GM18868 (cell line): ENCODE measurements around the gene KLF16.
"Not testable (repeated sequence)": the region's sequence is repeated elsewhere in the genome, so short reads cannot be mapped to it uniquely, and the experiment has no call there.

Experiments used
- ATAC-seq: cut with Tn5 transposase; IDR thresholded peaks from one replicate; pipeline ENCODE4 v1.9.1; 2021; ENCODE audit warnings: mild to moderate bottlenecking, moderate library complexity; ENCODE audit not compliant: unreplicated experiment

The KLF16 gene

GRCh38 chr19:1884719-1885334, 21.4 kb upstream of the KLF16 start:
- no peak for ATAC-seq

GRCh38 chr19:1884291-1884718, 20.9 kb upstream of the KLF16 start:
- no peak for ATAC-seq

- no peak for ATAC-seq
Observed at GRCh38 chr19:1883784-1884183, 20.4 kb upstream of the KLF16 start.

GRCh38 chr19:1882786-1883692, 19.7 kb upstream of the KLF16 start:
- ATAC-seq, result no peak

- no peak for ATAC-seq
Observed at GRCh38 chr19:1882089-1882785, 18.9 kb upstream of the KLF16 start.

- not testable (repeated sequence) for ATAC-seq
Observed at GRCh38 chr19:1881393-1882088, 18.2 kb upstream of the KLF16 start.

- ATAC-seq, result no peak
Observed at GRCh38 chr19:1880611-1881392, 17.4 kb upstream of the KLF16 start.

GRCh38 chr19:1879982-1880381, 16.6 kb upstream of the KLF16 start:
- not testable (repeated sequence) for ATAC-seq

- ATAC-seq, result not testable (repeated sequence)
Observed at GRCh38 chr19:1878583-1878982, 15.2 kb upstream of the KLF16 start.

- not testable (repeated sequence) for ATAC-seq
Observed at GRCh38 chr19:1877280-1877660, 13.9 kb upstream of the KLF16 start.

- ATAC-seq, result not testable (repeated sequence)
Observed at GRCh38 chr19:1876496-1877279, 13.3 kb upstream of the KLF16 start.

- peak; percentile 85 for ATAC-seq
Observed at GRCh38 chr19:1875646-1876495, 12.5 kb upstream of the KLF16 start.

- ATAC-seq, result not testable (repeated sequence)
Observed at GRCh38 chr19:1875265-1875645, 11.9 kb upstream of the KLF16 start.

GRCh38 chr19:1874554-1875185, 11.3 kb upstream of the KLF16 start:
- no peak for ATAC-seq

- ATAC-seq, result no peak
Observed at GRCh38 chr19:1873524-1874473, 10.4 kb upstream of the KLF16 start.

- no peak for ATAC-seq
Observed at GRCh38 chr19:1872807-1873523, 9.6 kb upstream of the KLF16 start.
